Measurements from ENCODE around the gene HSF4.

- TF ChIP-seq POLR2A (IDR thresholded peaks at IDR 0.05; ENCODE audit: low read depth, low read length), result no peak
- no peak for TF ChIP-seq MAX (IDR thresholded peaks at IDR 0.05; ENCODE audit: insufficient read depth, insufficient read length)
- no peak for TF ChIP-seq CTCF (IDR thresholded peaks at IDR 0.05; ENCODE audit: extremely low read depth in 1 of 2, insufficient read depth in 1 of 2, low read depth in 1 of 2, low read length in 2 of 2)
- TF ChIP-seq FOS (IDR thresholded peaks at IDR 0.05; ENCODE audit: borderline replicate concordance, insufficient read depth, low read length), result no peak
- TF ChIP-seq EZH2 (IDR thresholded peaks at IDR 0.05; ENCODE audit: borderline replicate concordance, low read depth, low read length, severe bottlenecking), result no peak
Measured at GRCh38 chr16:67157106-67157748, 7.3 kb upstream of the HSF4 start.

Data from endothelial cell of umbilical vein (primary cell).